GM12864 (cell line): Measurements from ENCODE around the gene ZNF460.
A peak's percentile ranks its signal among the peaks of the same experiment; 100 is the strongest.

Experiments used
- DNase-seq: peaks from one replicate; pipeline ENCODE4 v3.0.0-alpha.2; 2011; ENCODE audit warnings: low read depth
- H3K4me3 ChIP-seq: 2 replicates; pipeline ENCODE4 v1.5.1; 2011; ENCODE audit warnings: mild to moderate bottlenecking, low read depth, low read length, control low read depth
- TF ChIP-seq, protein P1 (sequence below): IDR thresholded peaks from 2 replicates; pipeline ENCODE4 v1.5.1; 2011; ENCODE audit warnings: low read depth, mild to moderate bottlenecking, moderate library complexity, low read length, control low read depth, inconsistent platforms; ENCODE audit errors: missing control alignments

Gene ZNF460

GRCh38 chr19:57280165-57280961, at the start of gene ZNF460:
Gene ZNF460 (plus strand): TSS chr19:57280485. CDS start chr19:57280807, 322 bp downstream.
- DNase-seq, result peak; percentile 94
- TF ChIP-seq, protein P1, sequence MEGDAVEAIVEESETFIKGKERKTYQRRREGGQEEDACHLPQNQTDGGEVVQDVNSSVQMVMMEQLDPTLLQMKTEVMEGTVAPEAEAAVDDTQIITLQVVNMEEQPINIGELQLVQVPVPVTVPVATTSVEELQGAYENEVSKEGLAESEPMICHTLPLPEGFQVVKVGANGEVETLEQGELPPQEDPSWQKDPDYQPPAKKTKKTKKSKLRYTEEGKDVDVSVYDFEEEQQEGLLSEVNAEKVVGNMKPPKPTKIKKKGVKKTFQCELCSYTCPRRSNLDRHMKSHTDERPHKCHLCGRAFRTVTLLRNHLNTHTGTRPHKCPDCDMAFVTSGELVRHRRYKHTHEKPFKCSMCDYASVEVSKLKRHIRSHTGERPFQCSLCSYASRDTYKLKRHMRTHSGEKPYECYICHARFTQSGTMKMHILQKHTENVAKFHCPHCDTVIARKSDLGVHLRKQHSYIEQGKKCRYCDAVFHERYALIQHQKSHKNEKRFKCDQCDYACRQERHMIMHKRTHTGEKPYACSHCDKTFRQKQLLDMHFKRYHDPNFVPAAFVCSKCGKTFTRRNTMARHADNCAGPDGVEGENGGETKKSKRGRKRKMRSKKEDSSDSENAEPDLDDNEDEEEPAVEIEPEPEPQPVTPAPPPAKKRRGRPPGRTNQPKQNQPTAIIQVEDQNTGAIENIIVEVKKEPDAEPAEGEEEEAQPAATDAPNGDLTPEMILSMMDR, result no peak
- peak within 1 kb of the TSS; percentile 89 for H3K4me3 ChIP-seq

DNA sequence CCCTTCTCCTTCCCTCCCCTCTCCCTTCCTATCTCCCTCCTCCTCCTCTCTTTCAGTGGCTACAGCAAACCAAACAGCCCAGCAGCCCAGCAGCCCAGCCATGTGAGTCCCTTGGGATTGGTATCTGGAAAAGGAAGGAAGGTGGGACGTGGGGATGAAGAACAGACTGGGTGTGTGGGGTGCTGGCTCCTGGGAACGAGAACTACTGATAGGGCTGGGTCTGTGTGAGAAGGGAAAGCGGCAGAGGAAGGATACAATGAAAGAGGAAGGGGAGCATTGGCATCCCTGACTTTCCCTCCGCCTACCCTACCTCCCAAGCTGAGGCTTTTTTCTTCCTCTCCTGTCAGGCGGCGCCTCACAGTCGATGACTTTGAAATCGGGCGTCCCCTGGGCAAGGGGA, 48.6 kb upstream of the ZNF460 start:
- no peak overlapping the region for H3K4me3 ChIP-seq
- TF ChIP-seq, protein P1, result no peak
- no peak for DNase-seq

GRCh38 chr19:57233207-57233606, 47.1 kb upstream of the ZNF460 start:
- H3K4me3 ChIP-seq, result no peak overlapping the region
- DNase-seq, result no peak
- TF ChIP-seq, protein P1, result no peak

GRCh38 chr19:57239982-57240310, 40.3 kb upstream of the ZNF460 start:
- H3K4me3 ChIP-seq, result peak overlapping the region; percentile 61
- TF ChIP-seq, protein P1, result no peak
- no peak for DNase-seq

DNA sequence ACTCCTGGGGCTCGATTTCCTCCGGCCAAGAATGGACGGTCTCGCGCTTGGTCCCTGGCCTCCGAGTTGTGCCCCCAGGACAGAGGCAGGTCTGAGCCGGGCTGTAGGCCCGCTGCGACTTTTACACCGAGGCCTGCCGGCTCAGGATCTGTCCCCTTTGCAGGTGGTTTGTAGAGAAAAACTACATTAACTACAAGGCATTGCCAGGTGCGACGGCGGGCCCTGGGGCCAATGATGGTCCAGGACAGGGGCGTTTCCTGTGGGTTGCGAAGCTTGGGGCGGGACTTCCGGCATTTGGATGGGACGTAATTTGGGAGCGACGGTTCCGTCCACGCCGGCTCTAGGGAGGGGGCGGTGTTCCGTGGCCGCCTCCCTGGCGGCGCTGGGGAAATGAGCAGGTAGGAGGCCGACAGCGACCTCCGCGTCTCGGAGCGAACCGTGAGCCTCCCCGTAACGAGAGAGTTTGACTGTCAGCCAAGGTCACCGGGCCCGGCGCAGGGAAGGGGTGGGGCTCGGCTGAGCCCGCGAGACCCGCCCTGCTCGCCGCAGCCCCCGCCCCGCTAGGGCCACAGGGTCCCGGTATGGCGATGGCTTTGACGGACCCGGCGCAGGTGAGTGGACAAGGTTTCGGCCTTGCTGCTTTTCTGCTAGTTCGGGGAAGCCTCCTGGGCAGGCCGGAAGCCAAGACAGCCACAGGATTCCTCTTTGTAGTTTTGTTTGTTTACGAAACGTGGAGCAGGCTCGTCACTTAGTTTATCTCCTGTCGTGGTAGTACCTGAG, 39.8 kb upstream of the ZNF460 start, which contains the start of gene ZNF805:
TSS of gene ZNF805 (plus strand) at position 322 of the 780 bp plus-strand sequence. CDS start at position 582, 260 bp downstream.
- TF ChIP-seq, protein P1, result no peak
- peak within 1 kb of the TSS; percentile 61 for H3K4me3 ChIP-seq
- peak; percentile 91 for DNase-seq

GRCh38 chr19:57241176-57241575, 39.1 kb upstream of the ZNF460 start:
- DNase-seq, result no peak
- TF ChIP-seq, protein P1, result no peak
- H3K4me3 ChIP-seq, result peak overlapping the region; percentile 61
